ENCODE measurements around the gene COG6.
A peak's percentile ranks its signal among the peaks of the same experiment; 100 is the strongest.

COG6 gene

GRCh38 chr13:39760521-39760920 is 105.1 kb downstream of the COG6 start:
- Mint-ChIP-seq H3K27ac (ENCODE audit: low read depth) (no peak overlapping the region), H3K36me3 (ENCODE audit: insufficient read depth) (no peaks in the 10 kb centered on the region), H3K4me3 (no peak overlapping the region), H3K4me1 (no peaks in the 10 kb centered on the region), H3K9me3 (no peaks in the 10 kb centered on the region), H3K27me3 (no peaks in the 10 kb centered on the region)
- ATAC-seq (replicated peaks; ENCODE audit: extremely low read depth, poor library complexity, severe bottlenecking) = no peak
- DNase-seq (ENCODE audit: low spot score in 2 of 2) = no peak

DNA sequence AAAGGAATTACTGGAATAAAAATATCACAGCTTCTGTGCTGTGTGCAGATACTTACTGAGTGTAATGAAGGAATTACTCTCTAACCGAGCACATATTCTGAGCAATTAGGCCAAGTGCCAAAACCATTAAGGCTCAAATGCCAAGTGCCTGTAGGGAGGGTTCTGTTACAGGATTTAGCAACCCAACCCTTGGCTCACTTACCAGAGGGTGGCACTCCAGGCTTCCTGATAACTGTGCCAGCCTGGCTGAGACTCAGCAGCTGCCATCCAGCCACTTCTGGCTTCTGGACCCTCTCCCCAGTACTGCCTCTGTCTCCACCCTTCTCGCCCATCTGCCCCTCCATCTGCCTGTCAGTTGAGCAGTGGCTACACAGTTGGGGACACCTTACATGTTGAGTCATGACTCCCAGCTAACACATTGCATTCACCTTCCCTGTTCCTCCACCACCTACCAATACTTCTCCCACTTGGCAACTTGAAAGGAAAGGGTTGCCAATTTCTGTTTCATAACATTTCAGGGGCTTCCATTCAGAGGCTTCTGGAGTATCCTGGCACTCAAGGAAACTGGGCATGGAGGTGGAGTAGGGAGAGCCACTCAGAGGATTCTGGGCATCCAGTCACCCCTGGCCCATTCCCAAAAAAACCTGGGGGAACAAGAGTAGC is 110.5 kb downstream of the COG6 start:
- ATAC-seq (replicated peaks; ENCODE audit: extremely low read depth, poor library complexity, severe bottlenecking) (no peak), DNase-seq (ENCODE audit: low spot score in 2 of 2) (no peak)
- Mint-ChIP-seq H3K9me3 (no peaks in the 10 kb centered on the region), H3K4me3 (no peak overlapping the region), H3K27me3 (no peaks in the 10 kb centered on the region), H3K27ac (ENCODE audit: low read depth) (no peak overlapping the region), H3K36me3 (ENCODE audit: insufficient read depth) (no peaks in the 10 kb centered on the region), H3K4me1 (peaks cover 13% of the 10 kb centered on the region)

DNA sequence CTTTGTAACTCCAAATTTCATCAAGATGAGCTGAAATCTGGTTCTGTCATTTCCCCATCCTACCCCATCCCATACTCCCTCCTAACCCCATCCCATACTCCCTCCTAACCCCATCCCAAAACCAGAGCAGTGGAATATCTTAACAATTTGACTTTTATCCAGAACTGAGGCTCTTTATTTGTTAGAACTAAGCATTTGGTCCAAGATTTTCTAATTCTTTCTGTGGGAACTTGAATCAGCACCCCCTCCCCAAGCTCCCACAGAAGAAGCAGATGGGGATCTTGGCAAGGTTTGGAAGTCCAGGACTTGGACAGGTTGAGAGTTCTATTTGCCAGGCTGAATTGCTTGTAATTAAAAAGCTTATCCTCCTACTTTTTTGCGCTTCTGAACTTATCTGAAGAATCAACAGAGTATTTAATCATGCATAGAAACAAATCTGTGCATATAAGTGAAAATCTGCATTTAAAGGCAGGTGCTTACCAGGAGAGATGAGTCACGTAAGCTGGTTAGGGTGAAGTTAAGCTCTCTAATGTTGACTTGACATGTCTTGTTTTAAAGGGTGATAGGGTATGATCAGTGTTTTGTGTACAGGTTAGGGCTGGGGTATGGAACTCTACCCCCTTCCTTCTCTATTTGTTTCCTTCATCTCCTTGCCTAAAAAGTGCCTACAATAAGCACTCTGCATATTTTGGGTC is 111.1 kb downstream of the COG6 start:
- Mint-ChIP-seq H3K36me3 (ENCODE audit: insufficient read depth) (no peaks in the 10 kb centered on the region), H3K4me3 (no peak overlapping the region), H3K4me1 (peaks cover 13% of the 10 kb centered on the region), H3K27ac (ENCODE audit: low read depth) (no peak overlapping the region), H3K27me3 (no peaks in the 10 kb centered on the region), H3K9me3 (no peaks in the 10 kb centered on the region)
- DNase-seq (ENCODE audit: low spot score in 2 of 2) = no peak
- no peak for ATAC-seq (replicated peaks; ENCODE audit: extremely low read depth, poor library complexity, severe bottlenecking)

DNA sequence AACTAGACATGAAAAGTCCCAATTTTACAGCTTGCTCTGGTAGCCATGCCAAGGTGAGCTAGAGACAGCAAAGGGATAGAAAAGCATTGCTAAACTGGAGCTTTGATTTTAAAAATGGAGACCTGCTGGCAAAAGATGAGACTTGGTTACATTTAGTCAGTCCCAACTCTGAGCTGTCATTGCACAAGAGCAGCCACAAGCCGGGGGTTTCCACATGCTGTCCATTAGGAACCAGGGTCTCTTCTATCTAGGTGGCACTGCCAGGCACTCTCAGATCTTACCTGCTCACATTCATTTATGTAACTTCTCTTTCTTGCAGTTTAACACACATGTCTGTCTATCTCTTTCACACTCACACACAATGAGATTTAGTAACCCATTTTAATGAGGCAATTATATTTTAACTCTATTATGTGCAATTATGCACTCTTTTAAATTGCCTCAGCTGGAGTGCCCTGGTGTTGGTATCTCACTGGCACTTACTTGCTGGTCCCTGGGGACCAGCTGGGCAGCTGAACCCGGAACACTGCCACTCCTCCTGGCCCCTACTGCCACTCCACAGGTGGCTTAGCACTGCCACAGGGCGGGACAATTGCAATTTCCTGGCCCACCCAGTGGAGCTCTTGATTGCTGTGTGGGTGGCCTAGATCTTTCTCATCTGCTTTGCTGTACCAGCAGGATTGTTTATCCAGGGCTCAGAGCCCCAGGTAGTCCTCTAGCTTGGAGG is 112.5 kb downstream of the COG6 start:
- no peaks in the 10 kb centered on the region for H3K27me3 Mint-ChIP-seq
- H3K9me3 Mint-ChIP-seq = no peaks in the 10 kb centered on the region
- DNase-seq (ENCODE audit: low spot score in 2 of 2) (no peak), ATAC-seq (replicated peaks; ENCODE audit: extremely low read depth, poor library complexity, severe bottlenecking) (no peak)
- no peak overlapping the region for H3K4me3 Mint-ChIP-seq
- H3K4me1 Mint-ChIP-seq = peaks cover 13% of the 10 kb centered on the region
- no peak overlapping the region for H3K27ac Mint-ChIP-seq (ENCODE audit: low read depth)
- no peaks in the 10 kb centered on the region for H3K36me3 Mint-ChIP-seq (ENCODE audit: insufficient read depth)

DNA sequence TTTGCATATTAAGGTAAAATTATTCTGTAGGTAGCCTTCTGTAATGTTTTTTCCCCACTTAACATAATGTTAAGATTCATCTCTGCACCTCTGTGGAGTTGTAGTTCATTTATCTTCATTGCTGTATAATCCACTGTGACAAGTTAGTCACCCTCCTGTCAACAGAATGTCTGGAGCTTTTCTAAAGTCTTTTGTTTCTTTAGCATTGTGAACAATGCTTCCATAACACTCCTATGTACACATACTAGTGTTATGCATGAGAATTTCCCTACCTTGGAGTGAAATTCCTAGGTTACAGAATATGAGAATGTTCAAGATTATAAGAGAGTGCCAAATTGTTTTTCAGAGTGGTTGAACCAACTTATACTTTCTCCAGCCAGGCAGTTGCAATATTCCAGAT is 113.5 kb downstream of the COG6 start:
- no peak for DNase-seq (ENCODE audit: low spot score in 2 of 2)
- peaks cover 13% of the 10 kb centered on the region for H3K4me1 Mint-ChIP-seq
- H3K4me3 Mint-ChIP-seq = no peak overlapping the region
- ATAC-seq (replicated peaks; ENCODE audit: extremely low read depth, poor library complexity, severe bottlenecking) = no peak
- H3K27me3 Mint-ChIP-seq = no peaks in the 10 kb centered on the region
- no peaks in the 10 kb centered on the region for H3K36me3 Mint-ChIP-seq (ENCODE audit: insufficient read depth)
- no peak overlapping the region for H3K27ac Mint-ChIP-seq (ENCODE audit: low read depth)
- H3K9me3 Mint-ChIP-seq = no peaks in the 10 kb centered on the region

- no peak for ATAC-seq (replicated peaks; ENCODE audit: extremely low read depth, poor library complexity, severe bottlenecking)
- no peaks in the 10 kb centered on the region for H3K9me3 Mint-ChIP-seq
- no peaks in the 10 kb centered on the region for H3K36me3 Mint-ChIP-seq (ENCODE audit: insufficient read depth)
These were observed 115.0 kb downstream of the COG6 start for GRCh38 chr13:39770221-39771090.

GRCh38 chr13:39773833-39774232 is 118.4 kb downstream of the COG6 start:
- Mint-ChIP-seq H3K27ac (ENCODE audit: low read depth) (no peak overlapping the region), H3K4me3 (no peak overlapping the region), H3K4me1 (peaks cover 16% of the 10 kb centered on the region), H3K9me3 (no peaks in the 10 kb centered on the region), H3K36me3 (ENCODE audit: insufficient read depth) (peaks cover 1% of the 10 kb centered on the region), H3K27me3 (no peaks in the 10 kb centered on the region)
- DNase-seq (ENCODE audit: low spot score in 2 of 2) (no peak), ATAC-seq (replicated peaks; ENCODE audit: extremely low read depth, poor library complexity, severe bottlenecking) (no peak)

More at GRCh38 chr13:39770221-39771090, 115.0 kb downstream of the COG6 start:
- DNase-seq (ENCODE audit: low spot score in 2 of 2) = no peak
- Mint-ChIP-seq H3K27me3 (no peaks in the 10 kb centered on the region), H3K4me1 (peaks cover 13% of the 10 kb centered on the region), H3K4me3 (no peak overlapping the region), H3K27ac (ENCODE audit: low read depth) (no peak overlapping the region)

- no peaks in the 10 kb centered on the region for H3K9me3 Mint-ChIP-seq
- ATAC-seq (replicated peaks; ENCODE audit: extremely low read depth, poor library complexity, severe bottlenecking) = no peak
- H3K4me3 Mint-ChIP-seq = no peak overlapping the region
- peaks cover 20% of the 10 kb centered on the region for H3K4me1 Mint-ChIP-seq
- H3K27ac Mint-ChIP-seq (ENCODE audit: low read depth) = no peak overlapping the region
- DNase-seq (ENCODE audit: low spot score in 2 of 2) = no peak
- peaks cover 1% of the 10 kb centered on the region for H3K36me3 Mint-ChIP-seq (ENCODE audit: insufficient read depth)
- H3K27me3 Mint-ChIP-seq = no peaks in the 10 kb centered on the region
These were observed 121.0 kb downstream of the COG6 start for GRCh38 chr13:39776439-39776838.

- no peaks in the 10 kb centered on the region for H3K9me3 Mint-ChIP-seq
- peaks cover 1% of the 10 kb centered on the region for H3K36me3 Mint-ChIP-seq (ENCODE audit: insufficient read depth)
- ATAC-seq (replicated peaks; ENCODE audit: extremely low read depth, poor library complexity, severe bottlenecking) (no peak), DNase-seq (ENCODE audit: low spot score in 2 of 2) (no peak)
- H3K4me3 Mint-ChIP-seq = no peak overlapping the region
- H3K27me3 Mint-ChIP-seq = no peaks in the 10 kb centered on the region
- peak overlapping the region; percentile 75 for H3K27ac Mint-ChIP-seq (ENCODE audit: low read depth)
- peaks cover 20% of the 10 kb centered on the region for H3K4me1 Mint-ChIP-seq
These were observed 121.6 kb downstream of the COG6 start for GRCh38 chr13:39777021-39777420.

DNA sequence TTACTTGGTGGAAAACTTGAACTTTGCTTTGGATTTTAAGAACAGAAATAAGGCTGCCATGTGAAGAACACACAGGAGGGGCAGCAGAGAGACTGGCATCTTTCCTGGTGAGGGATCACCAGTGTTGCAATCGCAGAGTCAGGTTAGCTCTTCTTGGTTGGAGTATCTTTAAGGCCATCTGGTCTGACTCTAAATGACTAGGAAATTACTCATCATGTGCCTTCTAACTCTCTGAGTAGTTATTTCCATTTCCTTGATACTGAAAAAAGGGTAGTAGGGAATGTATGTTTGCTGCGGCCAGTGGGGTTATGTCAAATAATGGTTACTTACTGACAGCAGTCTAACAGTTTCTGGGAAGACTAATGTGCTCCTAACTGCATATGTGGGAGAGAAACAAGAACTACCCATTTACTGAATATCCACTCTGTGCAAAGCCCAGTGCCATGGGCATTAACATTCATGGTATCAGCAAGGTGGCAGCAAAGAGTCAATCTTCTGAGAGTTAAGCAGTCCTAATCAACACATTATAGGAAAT is 122.1 kb downstream of the COG6 start:
- no peak for DNase-seq (ENCODE audit: low spot score in 2 of 2)
- no peaks in the 10 kb centered on the region for H3K27me3 Mint-ChIP-seq
- peaks cover 20% of the 10 kb centered on the region for H3K4me1 Mint-ChIP-seq
- ATAC-seq (replicated peaks; ENCODE audit: extremely low read depth, poor library complexity, severe bottlenecking) = no peak
- no peaks in the 10 kb centered on the region for H3K9me3 Mint-ChIP-seq
- no peak overlapping the region for H3K4me3 Mint-ChIP-seq
- peaks cover 1% of the 10 kb centered on the region for H3K36me3 Mint-ChIP-seq (ENCODE audit: insufficient read depth)
- H3K27ac Mint-ChIP-seq (ENCODE audit: low read depth) = peak overlapping the region; percentile 75

GRCh38 chr13:39779337-39780265 is 124.1 kb downstream of the COG6 start:
- Mint-ChIP-seq H3K4me3 (no peak overlapping the region), H3K9me3 (no peaks in the 10 kb centered on the region), H3K27me3 (no peaks in the 10 kb centered on the region), H3K36me3 (ENCODE audit: insufficient read depth) (peaks cover 1% of the 10 kb centered on the region), H3K27ac (ENCODE audit: low read depth) (peak overlapping the region; percentile 22), H3K4me1 (peaks cover 20% of the 10 kb centered on the region)
- ATAC-seq (replicated peaks; ENCODE audit: extremely low read depth, poor library complexity, severe bottlenecking) = peak; percentile 65
- DNase-seq (ENCODE audit: low spot score in 2 of 2) = peak in 1 of 2 donors; percentile 26

Measured in central memory CD8-positive, alpha-beta T cell (primary cell).